Measurements from ENCODE around the gene SIL1.

Gene SIL1

DNA sequence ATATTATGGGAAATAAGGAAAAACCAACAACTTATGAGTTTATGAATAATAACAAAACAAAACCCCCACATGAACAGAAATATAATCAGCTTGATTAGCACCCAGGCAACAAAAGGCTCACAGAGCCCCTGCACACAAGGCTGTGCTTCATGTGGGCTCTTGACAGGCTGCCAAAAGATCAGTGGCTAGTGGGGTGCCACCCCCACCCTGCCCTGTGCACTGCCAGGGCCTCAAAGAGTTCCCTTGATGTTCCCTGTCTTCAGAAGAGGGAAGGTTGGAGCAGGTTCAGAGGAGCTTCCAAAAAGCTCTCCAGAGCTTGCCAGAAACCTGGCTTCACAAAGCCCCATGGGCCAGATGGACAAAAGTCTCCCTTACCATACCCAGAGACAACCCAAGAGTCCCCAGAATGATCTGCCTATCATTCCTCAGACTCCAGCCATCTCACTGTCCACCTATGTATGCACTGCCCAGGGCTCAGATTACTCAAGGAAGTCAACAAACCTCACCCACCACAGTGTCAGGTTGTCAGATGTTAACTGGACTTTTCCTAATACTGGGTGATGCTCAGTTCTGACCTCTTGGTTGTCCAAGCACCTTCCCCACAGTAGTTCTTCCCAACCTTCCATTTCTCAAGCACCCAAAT is 87.5 kb downstream of the SIL1 start:
- ATAC-seq (ENCODE audit: low read depth) (no peak), DNase-seq (ENCODE audit: low spot score in 2 of 2) (no peak)
- H3K4me3 Mint-ChIP-seq: no peak overlapping the region
- peaks cover 12% of the 10 kb centered on the region for H3K36me3 Mint-ChIP-seq
- H3K27ac Mint-ChIP-seq: no peak overlapping the region
- no peaks in the 10 kb centered on the region for H3K27me3 Mint-ChIP-seq
- no peaks in the 10 kb centered on the region for H3K4me1 Mint-ChIP-seq
- H3K9me3 Mint-ChIP-seq: peaks cover 2% of the 10 kb centered on the region

DNA sequence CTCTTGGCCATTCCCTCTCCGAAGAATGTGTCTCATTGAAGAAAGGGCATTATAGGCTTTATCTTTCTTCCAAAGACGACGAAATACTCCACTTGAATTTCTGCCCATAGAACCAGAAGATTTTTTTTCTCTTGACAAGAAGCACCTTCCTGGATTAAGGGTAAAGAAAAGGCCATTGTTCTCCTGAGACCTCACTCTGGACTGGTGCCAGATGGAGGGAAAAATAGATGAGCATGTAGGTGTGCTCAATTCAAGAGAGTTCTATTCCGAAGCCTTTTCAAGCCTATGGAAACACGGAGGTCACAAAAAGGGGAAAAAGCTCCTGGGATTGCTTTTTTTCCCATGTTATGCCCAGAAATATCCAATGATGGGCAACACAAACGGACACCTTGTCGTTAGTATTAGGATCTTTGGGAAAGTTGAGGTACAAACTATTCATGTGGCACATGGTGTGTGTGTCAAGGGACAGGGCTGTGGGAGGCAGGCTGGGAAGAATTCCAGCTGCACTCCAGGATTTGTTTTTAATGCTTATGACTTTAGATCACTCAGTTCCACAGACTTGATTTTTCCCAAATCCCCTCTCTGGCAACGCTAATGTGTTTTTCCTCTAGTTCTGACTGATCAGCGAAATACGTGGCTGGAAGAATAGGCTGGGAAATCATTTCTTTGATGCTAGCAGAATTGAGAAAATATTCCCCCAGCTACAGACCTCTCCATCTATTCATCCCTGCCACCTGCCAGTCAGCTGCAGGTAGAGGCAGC is 89.9 kb downstream of the SIL1 start:
- Mint-ChIP-seq H3K9me3 (peaks cover under 1% of the 10 kb centered on the region), H3K27ac (no peak overlapping the region), H3K36me3 (peaks cover 11% of the 10 kb centered on the region), H3K27me3 (no peaks in the 10 kb centered on the region), H3K4me1 (no peaks in the 10 kb centered on the region), H3K4me3 (no peak overlapping the region)
- DNase-seq (ENCODE audit: low spot score in 2 of 2) (no peak), ATAC-seq (ENCODE audit: low read depth) (no peak)

DNA sequence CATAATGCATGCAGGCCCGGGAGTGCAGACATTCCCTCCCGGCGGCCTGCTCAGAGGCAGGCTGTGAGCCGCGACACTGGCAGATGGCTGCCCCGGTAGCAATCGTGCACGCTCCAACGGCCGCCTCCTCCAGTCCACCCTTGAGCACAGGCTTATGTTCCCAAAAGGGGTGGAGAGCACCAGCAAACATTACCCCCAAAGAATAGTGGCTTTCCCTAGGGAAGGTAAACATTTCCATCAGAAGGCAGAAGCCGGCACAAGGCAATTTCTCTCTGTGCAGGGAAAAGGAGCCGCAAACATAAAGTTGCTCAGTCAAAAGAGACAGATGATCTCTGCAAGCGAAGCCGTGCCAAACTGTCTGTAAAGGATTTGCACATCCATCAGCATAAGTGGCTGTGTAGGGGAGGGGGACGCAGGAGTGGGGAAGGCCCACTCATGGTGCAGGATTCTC is 92.5 kb downstream of the SIL1 start:
- no peak overlapping the region for H3K27ac Mint-ChIP-seq
- no peaks in the 10 kb centered on the region for H3K4me1 Mint-ChIP-seq
- DNase-seq (ENCODE audit: low spot score in 2 of 2) (no peak), ATAC-seq (ENCODE audit: low read depth) (no peak)
- H3K36me3 Mint-ChIP-seq: peaks cover 6% of the 10 kb centered on the region
- H3K27me3 Mint-ChIP-seq: no peaks in the 10 kb centered on the region
- H3K4me3 Mint-ChIP-seq: no peak overlapping the region
- no peaks in the 10 kb centered on the region for H3K9me3 Mint-ChIP-seq

- ATAC-seq (ENCODE audit: low read depth) (no peak), DNase-seq (ENCODE audit: low spot score in 2 of 2) (no peak)
- H3K4me3 Mint-ChIP-seq: no peak overlapping the region
- no peaks in the 10 kb centered on the region for H3K27me3 Mint-ChIP-seq
- H3K36me3 Mint-ChIP-seq: peaks cover 10% of the 10 kb centered on the region
- no peaks in the 10 kb centered on the region for H3K9me3 Mint-ChIP-seq
- H3K27ac Mint-ChIP-seq: no peak overlapping the region
- no peaks in the 10 kb centered on the region for H3K4me1 Mint-ChIP-seq
Measured at GRCh38 chr5:139104577-139105276, 93.4 kb downstream of the SIL1 start.

- Mint-ChIP-seq H3K9me3 (no peaks in the 10 kb centered on the region), H3K27ac (no peak overlapping the region), H3K36me3 (peaks cover 10% of the 10 kb centered on the region), H3K4me1 (no peaks in the 10 kb centered on the region), H3K27me3 (no peaks in the 10 kb centered on the region), H3K4me3 (no peak overlapping the region)
- ATAC-seq (ENCODE audit: low read depth) (no peak), DNase-seq (ENCODE audit: low spot score in 2 of 2) (no peak)
Measured at GRCh38 chr5:139103762-139104161, 94.4 kb downstream of the SIL1 start.

DNA sequence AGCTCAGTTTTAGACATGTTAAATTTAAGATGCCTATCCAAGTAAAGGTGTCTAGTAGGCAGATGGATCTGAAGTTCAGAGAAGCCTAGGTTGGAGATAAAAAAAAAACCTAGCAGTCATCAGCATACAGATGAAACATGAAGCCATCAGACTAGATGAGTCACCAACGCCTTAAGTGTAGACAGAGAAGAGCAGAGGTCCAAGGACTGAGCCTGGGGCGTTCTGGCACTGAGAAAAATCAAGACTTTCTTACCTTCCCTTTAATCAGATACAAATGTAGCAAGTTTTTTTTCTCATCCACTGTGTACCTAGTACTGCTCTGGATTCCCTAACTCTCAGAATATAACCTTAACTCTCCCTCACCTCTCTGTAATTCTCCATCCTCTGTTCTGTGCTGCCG is 97.3 kb downstream of the SIL1 start:
- H3K4me1 Mint-ChIP-seq: no peaks in the 10 kb centered on the region
- H3K27ac Mint-ChIP-seq: peak overlapping the region; percentile 10
- H3K4me3 Mint-ChIP-seq: no peak overlapping the region
- DNase-seq (ENCODE audit: low spot score in 2 of 2) (no peak), ATAC-seq (ENCODE audit: low read depth) (no peak)
- H3K36me3 Mint-ChIP-seq: peaks cover 12% of the 10 kb centered on the region
- H3K9me3 Mint-ChIP-seq: no peaks in the 10 kb centered on the region
- H3K27me3 Mint-ChIP-seq: no peaks in the 10 kb centered on the region

GRCh38 chr5:139094154-139095131 is 103.7 kb downstream of the SIL1 start:
- peak overlapping the region; percentile 29 for H3K27ac Mint-ChIP-seq
- H3K36me3 Mint-ChIP-seq: peaks cover 10% of the 10 kb centered on the region
- H3K27me3 Mint-ChIP-seq: no peaks in the 10 kb centered on the region
- DNase-seq (ENCODE audit: low spot score in 2 of 2) (no peak), ATAC-seq (ENCODE audit: low read depth) (peak; percentile 92)
- no peaks in the 10 kb centered on the region for H3K9me3 Mint-ChIP-seq
- no peak overlapping the region for H3K4me3 Mint-ChIP-seq
- peaks cover 23% of the 10 kb centered on the region for H3K4me1 Mint-ChIP-seq

GRCh38 chr5:139092741-139093343 is 105.3 kb downstream of the SIL1 start:
- Mint-ChIP-seq H3K4me1 (peaks cover 23% of the 10 kb centered on the region), H3K27me3 (no peaks in the 10 kb centered on the region), H3K36me3 (peaks cover 9% of the 10 kb centered on the region), H3K27ac (no peak overlapping the region), H3K4me3 (no peak overlapping the region), H3K9me3 (no peaks in the 10 kb centered on the region)
- no peak for ATAC-seq (ENCODE audit: low read depth)
- no peak for DNase-seq (ENCODE audit: low spot score in 2 of 2)

GRCh38 chr5:139091439-139092156 is 106.6 kb downstream of the SIL1 start:
- Mint-ChIP-seq H3K4me1 (peaks cover 26% of the 10 kb centered on the region), H3K27ac (no peak overlapping the region), H3K4me3 (no peak overlapping the region), H3K9me3 (peaks cover 1% of the 10 kb centered on the region), H3K36me3 (peaks cover 12% of the 10 kb centered on the region), H3K27me3 (no peaks in the 10 kb centered on the region)
- ATAC-seq (ENCODE audit: low read depth) (no peak), DNase-seq (ENCODE audit: low spot score in 2 of 2) (no peak)

- Mint-ChIP-seq H3K27me3 (no peaks in the 10 kb centered on the region), H3K4me3 (no peak overlapping the region), H3K4me1 (peaks cover 26% of the 10 kb centered on the region), H3K9me3 (peaks cover 2% of the 10 kb centered on the region), H3K27ac (no peak overlapping the region), H3K36me3 (peaks cover 13% of the 10 kb centered on the region)
- DNase-seq (ENCODE audit: low spot score in 2 of 2) (no peak), ATAC-seq (ENCODE audit: low read depth) (no peak)
Measured at GRCh38 chr5:139090581-139090980, 107.6 kb downstream of the SIL1 start.

DNA sequence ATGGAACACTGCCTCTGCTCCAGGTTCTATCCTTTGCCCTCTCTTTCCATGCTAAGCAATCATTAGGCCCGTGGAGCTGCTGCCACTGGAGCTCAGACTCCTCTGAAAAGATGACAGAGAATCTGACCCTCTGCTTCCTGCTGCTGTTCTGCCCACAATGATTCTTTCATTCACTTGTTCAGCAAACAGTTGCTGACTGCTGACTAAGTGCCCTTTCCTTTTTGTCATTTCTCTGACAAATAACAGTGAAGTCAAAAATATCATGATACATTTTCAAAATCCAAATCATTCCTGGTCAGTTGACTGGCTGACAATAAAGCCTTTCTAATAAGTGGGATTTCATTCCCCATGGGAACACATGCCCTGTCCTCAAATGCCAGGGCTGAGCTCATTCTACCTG is 110.1 kb downstream of the SIL1 start:
- H3K36me3 Mint-ChIP-seq: peaks cover 19% of the 10 kb centered on the region
- no peak overlapping the region for H3K4me3 Mint-ChIP-seq
- H3K27me3 Mint-ChIP-seq: no peaks in the 10 kb centered on the region
- no peak overlapping the region for H3K27ac Mint-ChIP-seq
- peaks cover 19% of the 10 kb centered on the region for H3K4me1 Mint-ChIP-seq
- ATAC-seq (ENCODE audit: low read depth) (no peak), DNase-seq (ENCODE audit: low spot score in 2 of 2) (no peak)
- H3K9me3 Mint-ChIP-seq: peaks cover 8% of the 10 kb centered on the region

GRCh38 chr5:139082813-139083498 is 115.2 kb downstream of the SIL1 start:
- H3K27me3 Mint-ChIP-seq: no peaks in the 10 kb centered on the region

More at GRCh38 chr5:139082813-139083498, 115.2 kb downstream of the SIL1 start:
- ATAC-seq (ENCODE audit: low read depth) (no peak), DNase-seq (ENCODE audit: low spot score in 2 of 2) (no peak)
- Mint-ChIP-seq H3K4me3 (no peak overlapping the region), H3K4me1 (peaks cover 14% of the 10 kb centered on the region), H3K27ac (no peak overlapping the region), H3K36me3 (peaks cover 12% of the 10 kb centered on the region), H3K9me3 (peaks cover 8% of the 10 kb centered on the region)

Data from memory B cell (primary cell).